Measurements from ENCODE around the gene JADE2. TPM values are rescaled to one million over a fixed set of nuclear protein-coding genes. Genes with fewer than 3 reads are reported as not detected.

Gene JADE2
- total and polyA plus RNA-seq, 2 donors = 8.9 to 41.2 TPM

DNA sequence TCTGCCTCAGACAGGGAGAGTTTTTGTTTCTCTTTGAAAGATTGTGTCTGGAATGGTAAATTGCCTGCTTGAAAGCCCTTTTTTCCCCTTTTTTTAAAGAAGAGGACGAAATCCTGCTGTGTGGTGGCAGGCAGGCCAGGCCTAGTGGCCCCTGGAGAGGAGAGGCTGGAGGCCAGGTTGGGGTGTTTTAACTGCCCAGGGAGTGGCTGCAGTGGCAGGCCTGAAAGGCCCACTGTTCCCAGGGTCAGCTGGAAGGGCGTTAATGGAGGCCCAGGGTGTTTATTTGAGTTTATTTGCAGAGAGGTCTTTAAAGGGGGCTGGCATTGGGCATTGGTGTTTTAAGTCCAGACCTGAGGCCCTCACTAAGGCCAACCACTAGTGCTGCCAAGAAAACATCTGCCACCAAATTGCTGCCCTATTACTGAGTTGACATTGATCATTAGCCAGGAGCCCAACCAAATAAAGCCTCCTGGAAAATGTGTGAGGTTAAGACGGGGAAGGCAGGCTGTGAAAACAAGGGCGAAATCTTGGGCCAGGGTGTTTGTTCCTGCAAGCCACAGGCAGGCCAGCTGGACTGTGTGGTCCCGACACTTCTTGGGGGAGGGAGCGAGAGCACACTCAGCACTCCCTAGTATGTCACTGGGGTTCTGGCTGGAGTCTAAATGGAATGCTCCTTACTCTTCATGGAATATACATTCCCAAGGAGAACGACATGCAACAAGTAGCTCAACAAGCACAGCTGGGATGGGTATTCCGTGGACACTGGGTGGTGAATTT lies 5.0 kb downstream of the JADE2 start:
- Histone ChIP-seq H3K4me3 (ENCODE audit: low read depth, low read length) (no peak overlapping the region), H3K4me1 (ENCODE audit: insufficient read depth) (peaks cover 4% of the 10 kb centered on the region), H3K27ac (ENCODE audit: low read depth) (no peak overlapping the region), H3K36me3 (ENCODE audit: insufficient read depth) (no peaks in the 10 kb centered on the region)
- DNase-seq (ENCODE audit: extremely low spot score) = no peak
- 61% methylated on average over 8 of the region's 8 CpGs for WGBS

DNA sequence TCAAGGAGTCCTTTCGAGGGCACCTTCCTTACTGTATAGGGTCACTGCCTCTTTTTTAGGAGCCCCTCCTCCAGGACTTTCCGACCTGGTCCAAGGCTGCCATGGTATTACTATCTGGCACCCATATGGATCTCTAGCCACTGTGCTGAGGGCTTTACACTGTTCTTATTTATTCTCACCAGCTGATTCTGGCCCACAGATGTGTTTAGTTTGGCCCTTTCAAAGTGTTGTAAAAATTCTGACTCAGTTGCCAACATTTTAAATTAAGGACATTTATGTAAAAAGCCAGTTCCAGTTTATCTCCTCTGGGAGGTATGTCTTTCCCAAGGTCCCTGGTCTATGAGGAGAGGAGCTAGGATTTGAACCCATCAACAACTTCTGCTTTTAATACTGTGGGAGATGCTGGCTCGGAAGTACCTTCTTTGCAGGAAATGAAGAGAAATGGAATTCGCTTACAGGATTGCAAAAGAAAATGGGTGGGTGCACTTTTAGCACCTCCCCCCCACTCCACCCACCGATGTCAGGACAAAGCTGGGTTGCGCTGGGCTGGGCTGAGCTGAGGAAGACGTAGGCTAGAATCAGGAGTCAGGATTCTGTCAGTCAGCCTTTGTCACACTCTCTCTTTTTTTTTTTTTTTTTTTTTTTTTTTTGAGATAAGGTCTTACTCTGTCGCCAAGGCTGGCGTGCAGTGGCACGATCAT lies 7.8 kb downstream of the JADE2 start:
- 68% methylated on average over 10 of the region's 10 CpGs for WGBS
- peaks cover under 1% of the 10 kb centered on the region for H3K4me1 ChIP-seq (ENCODE audit: insufficient read depth)
- H3K36me3 ChIP-seq (ENCODE audit: insufficient read depth) = no peaks in the 10 kb centered on the region
- no peak overlapping the region for H3K4me3 ChIP-seq (ENCODE audit: low read depth, low read length)
- no peak overlapping the region for H3K27ac ChIP-seq (ENCODE audit: low read depth)
- DNase-seq (ENCODE audit: extremely low spot score) = no peak

DNA sequence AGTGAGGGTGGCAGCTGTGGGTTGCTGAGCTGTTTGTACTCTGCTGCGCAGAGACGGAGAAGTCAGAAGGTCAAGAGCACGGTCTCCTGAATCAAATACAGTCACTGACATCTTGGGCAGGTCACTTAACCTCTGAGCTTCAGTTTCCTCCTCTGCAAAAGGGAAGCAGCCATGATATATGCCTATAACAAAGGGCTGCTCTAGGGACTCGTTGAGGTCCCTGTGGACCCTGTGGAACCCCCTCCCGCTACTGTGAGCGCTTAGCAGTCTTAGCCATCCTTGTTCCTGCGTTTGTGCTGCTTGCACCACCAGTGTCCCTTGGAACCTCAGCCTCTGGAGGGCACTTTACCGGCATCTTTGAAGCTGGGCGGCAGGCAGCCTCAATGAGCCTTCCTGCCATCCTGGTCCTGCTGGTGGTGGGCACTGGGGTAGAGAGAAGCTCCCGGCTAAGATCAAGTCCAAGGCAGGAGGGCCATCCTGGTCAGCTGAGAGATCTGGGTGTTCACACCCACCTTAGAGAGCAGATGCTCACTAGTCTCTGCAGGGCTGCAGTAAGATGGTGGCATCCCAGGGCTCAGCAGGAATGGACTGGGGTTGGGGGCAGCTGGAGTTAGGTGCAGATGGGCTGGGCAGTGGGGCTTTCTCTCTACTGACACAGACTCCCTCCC lies 8.7 kb downstream of the JADE2 start:
- H3K36me3 ChIP-seq (ENCODE audit: insufficient read depth) = peaks cover 3% of the 10 kb centered on the region
- no peak overlapping the region for H3K27ac ChIP-seq (ENCODE audit: low read depth)
- H3K4me3 ChIP-seq (ENCODE audit: low read depth, low read length) = no peak overlapping the region
- DNase-seq (ENCODE audit: extremely low spot score) = no peak
- 84% methylated on average over 10 of the region's 10 CpGs for WGBS
- H3K4me1 ChIP-seq (ENCODE audit: insufficient read depth) = no peaks in the 10 kb centered on the region

DNA sequence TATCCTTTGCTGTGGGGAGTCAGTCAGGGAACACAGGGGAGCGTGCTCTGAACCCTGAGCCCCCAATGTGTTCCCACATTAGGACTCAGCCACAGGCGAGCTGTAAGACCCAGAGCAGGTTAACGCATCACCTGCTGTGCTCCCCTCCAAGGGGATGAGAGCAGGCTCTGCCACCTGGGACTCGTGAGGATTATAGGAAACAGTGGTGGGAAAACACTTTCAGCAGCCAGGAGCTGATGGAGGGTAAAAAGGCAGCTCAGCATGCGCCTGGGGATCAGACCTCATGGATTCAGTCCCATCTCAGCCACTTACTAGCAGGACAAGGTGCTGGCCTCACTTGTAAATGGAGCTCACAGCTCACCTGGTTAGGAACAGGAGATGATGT lies 9.2 kb downstream of the JADE2 start:
- DNase-seq (ENCODE audit: extremely low spot score) = no peak
- Histone ChIP-seq H3K4me1 (ENCODE audit: insufficient read depth) (no peaks in the 10 kb centered on the region), H3K4me3 (ENCODE audit: low read depth, low read length) (no peak overlapping the region), H3K36me3 (ENCODE audit: insufficient read depth) (peaks cover 4% of the 10 kb centered on the region), H3K27ac (ENCODE audit: low read depth) (no peak overlapping the region)
- 93% methylated on average over 5 of the region's 5 CpGs for WGBS

DNA sequence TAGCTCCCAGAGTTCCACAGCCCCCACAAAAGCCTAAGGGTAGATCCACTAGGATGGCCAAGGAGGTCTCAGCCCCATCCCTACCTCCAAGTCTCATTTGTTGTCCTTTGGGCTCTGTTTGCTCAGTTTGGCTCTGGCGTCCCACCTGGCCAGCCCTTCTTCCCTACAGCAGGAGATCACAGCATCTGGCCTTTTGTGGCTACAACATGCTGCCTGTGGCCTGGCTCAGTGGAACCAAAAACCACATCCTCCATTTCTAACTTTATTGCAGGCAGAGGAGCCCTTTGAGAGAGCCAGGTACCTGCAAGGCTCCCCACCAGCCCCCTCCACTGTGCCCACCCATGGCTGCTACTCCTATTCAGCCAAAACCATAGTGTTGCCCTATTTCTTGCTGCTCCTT lies 11.4 kb downstream of the JADE2 start:
- 55% methylated on average over 1 of the region's 1 CpG for WGBS
- Histone ChIP-seq H3K36me3 (ENCODE audit: insufficient read depth) (peaks cover 5% of the 10 kb centered on the region), H3K4me3 (ENCODE audit: low read depth, low read length) (no peak overlapping the region), H3K27ac (ENCODE audit: low read depth) (no peak overlapping the region), H3K4me1 (ENCODE audit: insufficient read depth) (no peaks in the 10 kb centered on the region)
- no peak for DNase-seq (ENCODE audit: extremely low spot score)

DNA sequence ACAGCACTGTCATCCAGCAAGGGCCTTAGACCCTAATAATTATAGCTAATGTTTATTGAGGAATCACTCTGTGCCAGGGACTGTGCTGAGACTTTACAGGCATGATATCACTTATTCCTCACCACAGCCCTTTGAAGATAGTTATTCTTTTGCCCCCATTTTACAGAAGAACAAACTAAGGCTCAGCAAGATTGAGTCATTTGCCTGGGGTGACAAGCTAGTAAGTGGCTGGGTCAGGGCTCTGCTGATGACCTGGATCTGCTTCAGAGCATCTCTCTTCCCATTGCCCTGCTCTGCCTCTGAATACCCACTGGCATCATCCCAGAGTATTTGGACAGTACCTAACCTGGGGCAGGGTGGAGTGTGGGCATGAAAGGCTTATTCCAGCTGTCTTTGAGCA lies 11.8 kb downstream of the JADE2 start:
- no peak overlapping the region for H3K27ac ChIP-seq (ENCODE audit: low read depth)
- H3K36me3 ChIP-seq (ENCODE audit: insufficient read depth) = peaks cover 5% of the 10 kb centered on the region
- no peak overlapping the region for H3K4me3 ChIP-seq (ENCODE audit: low read depth, low read length)
- no peaks in the 10 kb centered on the region for H3K4me1 ChIP-seq (ENCODE audit: insufficient read depth)
- DNase-seq (ENCODE audit: extremely low spot score) = no peak

DNA sequence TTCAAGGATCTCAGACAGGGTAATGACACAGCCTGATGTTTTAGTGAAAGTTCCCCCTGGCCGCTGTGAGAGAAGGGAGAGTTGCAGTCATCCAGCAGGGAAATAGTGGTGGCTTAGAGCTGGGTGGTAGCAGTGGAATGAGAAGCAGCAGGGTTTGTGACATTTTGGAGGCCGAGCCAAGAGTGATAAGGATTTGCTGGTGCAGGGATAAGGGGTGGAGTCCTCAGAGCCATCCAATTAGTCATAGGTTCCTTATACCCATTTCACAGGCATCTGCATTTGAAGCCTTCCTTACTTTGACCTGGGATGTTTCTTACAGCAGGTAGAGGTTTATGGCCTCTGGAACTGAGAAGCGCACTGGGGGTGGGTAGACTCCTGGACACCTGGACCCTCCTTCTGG lies 12.8 kb downstream of the JADE2 start:
- WGBS = 75% methylated on average over 3 of the region's 3 CpGs
- Histone ChIP-seq H3K4me3 (ENCODE audit: low read depth, low read length) (no peak overlapping the region), H3K36me3 (ENCODE audit: insufficient read depth) (peaks cover 5% of the 10 kb centered on the region), H3K27ac (ENCODE audit: low read depth) (no peak overlapping the region), H3K4me1 (ENCODE audit: insufficient read depth) (no peaks in the 10 kb centered on the region)
- DNase-seq (ENCODE audit: extremely low spot score) = no peak

DNA sequence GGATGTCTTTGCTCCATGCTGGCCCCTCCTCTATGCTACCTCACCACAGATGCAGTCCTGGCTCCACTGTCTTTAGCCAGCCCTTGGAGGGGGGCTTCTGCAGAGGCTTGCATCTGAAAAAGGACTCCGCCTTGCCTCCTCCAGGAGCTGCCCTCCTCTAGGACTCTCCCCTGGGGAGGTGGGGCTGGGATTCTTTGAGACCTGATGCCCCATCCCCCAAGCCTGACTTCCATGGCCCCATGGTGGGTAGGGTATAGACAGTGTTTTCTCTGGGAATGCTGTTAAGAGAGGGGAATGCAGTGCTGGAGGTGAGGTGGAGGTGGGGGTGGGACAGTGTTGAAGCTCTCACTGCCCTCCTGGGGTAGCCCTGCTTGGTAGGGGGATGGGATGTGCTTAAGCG lies 14.3 kb downstream of the JADE2 start:
- WGBS = 93% methylated on average over 2 of the region's 2 CpGs
- no peak for DNase-seq (ENCODE audit: extremely low spot score)
- H3K4me3 ChIP-seq (ENCODE audit: low read depth, low read length) = no peak overlapping the region
- no peak overlapping the region for H3K27ac ChIP-seq (ENCODE audit: low read depth)
- H3K36me3 ChIP-seq (ENCODE audit: insufficient read depth) = peaks cover 5% of the 10 kb centered on the region
- H3K4me1 ChIP-seq (ENCODE audit: insufficient read depth) = peaks cover 2% of the 10 kb centered on the region

DNA sequence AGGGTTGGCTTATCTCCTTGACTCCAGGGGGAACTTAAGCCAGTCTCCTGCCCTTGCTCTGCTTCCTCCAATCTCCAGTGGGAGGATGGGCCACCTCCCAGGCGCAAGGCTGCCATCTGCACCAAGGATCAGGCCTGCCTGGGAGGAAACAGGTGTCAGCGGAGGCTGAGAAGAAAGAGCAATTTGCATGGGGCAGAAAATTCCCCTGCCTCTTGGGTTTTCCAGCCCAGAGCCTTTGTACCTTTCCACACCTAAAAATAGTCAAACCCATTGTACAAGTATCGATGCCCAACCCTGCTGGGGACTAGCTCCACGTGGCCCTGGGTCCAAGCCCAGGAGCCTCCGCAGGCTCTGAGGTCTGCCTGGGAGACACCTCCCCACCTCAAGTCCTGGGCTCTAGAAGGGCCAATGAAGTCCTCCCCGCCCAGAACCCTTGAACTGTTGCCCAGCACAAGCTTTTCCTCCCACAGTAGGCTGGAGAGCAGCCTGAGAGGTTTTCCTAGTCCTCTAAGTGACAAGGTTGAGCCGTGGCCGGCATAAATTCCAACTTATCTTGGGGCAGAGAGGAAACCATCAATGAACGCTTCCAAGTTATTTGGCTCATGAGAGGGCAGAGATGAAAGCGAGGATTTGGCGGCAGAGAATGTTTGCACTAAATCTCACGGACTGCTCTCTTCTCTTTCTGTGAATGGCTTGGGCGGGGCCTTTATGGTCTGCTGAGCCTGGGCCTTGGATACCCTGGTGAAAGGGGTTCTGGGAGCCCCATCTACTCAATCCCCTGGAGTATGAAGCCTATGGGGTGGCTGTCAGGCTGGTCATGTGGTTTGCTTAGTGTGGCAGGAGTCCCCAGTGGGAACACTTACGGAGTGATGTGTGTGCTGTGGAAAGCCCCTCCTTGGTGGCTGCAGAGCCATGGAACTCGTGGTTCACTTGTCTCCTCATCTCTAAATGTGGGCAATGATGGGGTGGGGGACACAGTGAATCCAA lies 15.6 kb downstream of the JADE2 start:
- WGBS = 78% methylated on average over 15 of the region's 15 CpGs
- DNase-seq (ENCODE audit: extremely low spot score) = no peak

DNA sequence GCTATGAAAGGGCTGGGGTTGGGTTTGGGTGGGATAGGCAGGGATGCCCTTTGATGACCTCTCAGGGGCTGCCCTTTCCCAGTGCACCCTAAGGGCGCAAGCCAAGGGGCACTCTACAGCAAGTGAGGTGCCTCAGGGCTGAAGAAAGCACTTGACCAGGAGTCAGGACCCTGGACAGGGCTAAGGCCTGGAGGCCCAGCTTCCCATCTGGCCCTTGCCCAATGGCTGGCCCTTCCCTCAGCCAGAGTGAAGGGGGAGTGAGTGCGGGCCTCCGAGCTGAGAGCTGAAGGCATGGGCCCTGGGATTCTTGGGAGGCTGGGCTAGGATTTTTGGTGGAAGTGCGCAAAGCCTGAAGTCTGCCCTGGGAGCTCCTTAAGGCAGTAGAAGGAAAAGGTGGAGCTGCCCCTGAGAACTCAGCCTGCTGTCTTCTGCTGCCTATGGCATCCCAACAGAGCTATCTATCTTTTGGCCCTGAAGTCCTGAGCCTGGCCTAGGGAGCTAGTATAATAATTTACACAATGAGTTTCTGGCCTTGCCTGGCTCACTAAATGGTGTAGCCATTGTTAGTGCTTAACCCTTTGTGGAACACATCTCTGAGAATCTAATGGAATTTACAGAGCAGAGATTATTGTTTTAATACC lies 16.4 kb downstream of the JADE2 start:
- no peak for DNase-seq (ENCODE audit: extremely low spot score)
- peaks cover 2% of the 10 kb centered on the region for H3K4me1 ChIP-seq (ENCODE audit: insufficient read depth)
- 53% methylated on average over 4 of the region's 4 CpGs for WGBS

More for the DNA sequence above, 15.6 kb downstream of the JADE2 start:
- Histone ChIP-seq H3K36me3 (ENCODE audit: insufficient read depth) (peaks cover 5% of the 10 kb centered on the region), H3K4me1 (ENCODE audit: insufficient read depth) (peaks cover 2% of the 10 kb centered on the region), H3K27ac (ENCODE audit: low read depth) (no peak overlapping the region), H3K4me3 (ENCODE audit: low read depth, low read length) (no peak overlapping the region)

DNA sequence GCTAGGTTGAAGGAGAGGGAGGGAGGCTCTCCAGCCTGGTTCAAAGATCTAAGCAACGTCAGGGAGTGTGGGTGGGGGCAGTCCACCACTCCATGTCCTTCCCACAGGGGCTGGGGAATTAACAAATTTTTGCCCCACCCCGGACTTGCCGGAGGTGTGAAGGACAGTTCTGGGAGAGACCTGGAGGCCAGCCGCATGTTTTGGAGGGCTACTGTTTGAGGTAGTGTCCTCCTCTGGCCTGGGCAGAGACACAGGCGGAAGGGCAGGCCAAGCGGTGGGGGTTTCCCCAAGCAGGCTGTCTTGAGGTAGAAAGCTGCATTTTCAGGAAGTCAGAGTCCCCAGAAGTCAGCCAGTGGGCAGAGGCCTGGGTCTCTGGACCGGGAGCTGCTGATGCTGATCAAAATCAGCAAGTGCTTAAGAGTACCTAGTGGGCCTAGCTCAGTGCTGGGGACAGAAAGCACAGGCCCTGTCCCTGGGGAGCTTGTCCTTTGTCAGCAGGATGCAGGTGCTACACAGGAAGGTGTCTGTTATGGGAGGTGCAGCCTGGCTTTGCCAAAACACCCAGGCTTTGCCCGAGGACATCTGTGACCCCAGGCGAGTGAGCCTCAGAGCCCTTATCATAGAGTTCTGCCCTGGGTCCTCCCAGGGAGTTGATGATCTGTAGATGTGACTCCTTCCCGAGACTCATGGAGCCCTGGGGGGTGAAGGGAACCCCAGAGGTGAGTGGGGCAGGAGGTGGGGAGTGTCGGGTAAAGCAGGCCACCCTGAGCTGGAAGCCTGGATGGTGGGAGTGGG lies 18.5 kb downstream of the JADE2 start:
- Histone ChIP-seq H3K36me3 (ENCODE audit: insufficient read depth) (peaks cover 5% of the 10 kb centered on the region), H3K4me1 (ENCODE audit: insufficient read depth) (peaks cover 2% of the 10 kb centered on the region)
- 80% methylated on average over 11 of the region's 11 CpGs for WGBS

More for the DNA sequence above, 16.4 kb downstream of the JADE2 start:
- H3K27ac ChIP-seq (ENCODE audit: low read depth) = no peak overlapping the region
- no peak overlapping the region for H3K4me3 ChIP-seq (ENCODE audit: low read depth, low read length)
- peaks cover 5% of the 10 kb centered on the region for H3K36me3 ChIP-seq (ENCODE audit: insufficient read depth)

More for the DNA sequence above, 18.5 kb downstream of the JADE2 start:
- DNase-seq (ENCODE audit: extremely low spot score) = no peak
- Histone ChIP-seq H3K27ac (ENCODE audit: low read depth) (no peak overlapping the region), H3K4me3 (ENCODE audit: low read depth, low read length) (no peak overlapping the region)

All from urinary bladder (tissue), 4 donors.